CD4-positive, alpha-beta T cell treated with Interleukin-4 for 1 hour (primary cell): ENCODE results near the gene CASP9.

ENCODE experiments used
- DNase-seq, 2 donors: peaks; one replicate each; pipeline ENCODE4 v3.0.0-alpha.2; 2020 to 2022

CASP9 gene

GRCh38 chr1:15524021-15524282 is at the start of gene CASP9:
Gene CASP9, minus strand, starts transcription at chr1:15524215. Its CDS starts 15 bp downstream, at chr1:15524200.
- DNase-seq = no peak

DNA sequence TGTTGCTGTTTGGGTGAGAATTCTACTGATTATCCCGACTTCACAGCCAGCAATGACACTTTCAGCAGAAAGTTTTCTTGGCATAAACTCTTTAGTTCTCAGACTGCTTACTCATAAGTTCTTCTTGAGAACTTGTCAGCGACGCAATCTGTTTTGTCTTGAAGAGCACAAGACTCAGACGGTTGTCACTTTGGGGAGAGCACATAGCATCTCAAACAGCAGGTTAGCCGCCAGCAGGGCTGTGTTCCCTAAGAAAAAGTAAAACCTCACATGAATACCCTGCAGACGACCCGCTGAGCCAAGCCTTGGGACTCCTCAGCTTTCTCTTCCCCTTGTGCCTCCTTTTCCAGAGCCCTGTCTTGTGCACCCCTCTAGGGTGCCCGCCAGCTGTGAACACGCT is 49.5 kb upstream of the CASP9 start:
- no peak for DNase-seq

DNA sequence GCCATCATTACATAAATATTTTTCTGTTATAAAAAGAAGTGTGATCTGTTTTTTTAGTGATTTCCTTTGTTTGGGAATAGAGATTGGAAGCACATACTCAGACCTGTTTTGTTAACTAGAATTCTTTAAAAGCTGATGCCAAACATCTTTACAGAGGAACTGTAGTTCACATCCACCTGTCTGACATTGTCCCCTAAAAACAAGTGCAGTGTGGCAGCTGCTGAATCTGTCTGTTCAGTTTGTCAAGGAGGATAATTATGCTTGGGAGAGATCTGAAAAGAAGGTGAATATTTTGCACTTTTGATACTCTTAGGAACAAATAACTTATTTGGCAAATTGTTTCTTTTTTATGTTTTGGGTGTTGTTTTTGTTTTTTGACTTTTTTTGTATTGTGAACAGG is 47.3 kb upstream of the CASP9 start:
- DNase-seq = no peak

- DNase-seq = no peak
These were observed 46.8 kb upstream of the CASP9 start for GRCh38 chr1:15570861-15571260.

DNA sequence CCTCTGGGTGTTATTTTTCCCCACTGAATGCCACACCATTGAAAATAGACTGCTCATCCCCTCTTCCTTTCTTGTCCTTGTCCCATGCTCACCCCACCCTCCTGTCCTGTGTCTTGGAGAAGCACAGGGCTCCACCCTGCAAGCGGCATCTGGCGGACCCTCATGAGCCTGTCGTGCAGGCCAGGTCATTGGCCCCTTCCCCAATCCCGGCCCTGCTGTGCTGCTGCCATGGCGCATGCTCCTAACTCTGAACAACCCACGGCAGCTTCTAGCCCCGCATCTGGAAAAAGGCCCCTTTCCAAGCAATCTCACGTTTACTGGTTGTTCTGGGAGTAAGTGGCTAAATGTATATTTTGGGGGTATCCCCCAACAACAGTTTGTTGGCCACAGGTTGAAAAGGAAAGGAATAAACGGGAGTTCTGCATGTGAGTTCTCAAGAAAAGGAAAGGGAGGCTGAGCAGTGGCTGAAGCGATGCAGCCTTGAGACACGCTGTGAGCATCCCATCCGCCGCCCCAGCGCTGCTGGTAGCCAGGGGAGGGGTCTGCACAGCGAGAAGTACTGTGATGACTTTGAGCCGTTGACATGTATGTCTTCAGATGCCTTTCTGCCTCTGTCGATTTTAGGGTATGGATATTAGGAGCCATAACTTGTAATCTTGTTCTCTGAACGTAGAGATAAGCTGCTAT is 44.5 kb upstream of the CASP9 start:
- DNase-seq = no peak

- DNase-seq = no peak
These were observed 35.3 kb upstream of the CASP9 start for GRCh38 chr1:15559189-15559810.

DNA sequence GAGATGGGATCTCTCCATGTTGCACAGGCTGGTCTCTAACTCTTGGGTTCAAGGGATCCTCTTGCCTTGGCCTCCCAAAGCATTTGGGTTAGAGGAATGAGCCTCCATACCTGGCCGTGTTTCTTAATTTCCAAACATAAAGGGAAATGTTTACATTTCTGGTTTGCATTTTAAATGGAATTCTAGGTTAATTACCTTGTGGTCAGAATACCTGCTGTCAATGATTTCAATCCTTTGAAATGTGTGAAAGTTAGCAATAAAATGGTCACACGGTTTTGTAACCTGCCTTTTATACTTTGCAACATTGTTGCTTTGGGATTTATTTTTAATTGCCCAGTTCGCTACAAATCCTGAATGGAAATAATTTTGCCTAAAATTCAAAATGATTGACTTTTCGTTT is 34.5 kb upstream of the CASP9 start:
- no peak for DNase-seq

GRCh38 chr1:15557594-15557993 is 33.6 kb upstream of the CASP9 start:
- no peak for DNase-seq

- DNase-seq = no peak
These were observed 33.0 kb upstream of the CASP9 start for GRCh38 chr1:15557008-15557407.

DNA sequence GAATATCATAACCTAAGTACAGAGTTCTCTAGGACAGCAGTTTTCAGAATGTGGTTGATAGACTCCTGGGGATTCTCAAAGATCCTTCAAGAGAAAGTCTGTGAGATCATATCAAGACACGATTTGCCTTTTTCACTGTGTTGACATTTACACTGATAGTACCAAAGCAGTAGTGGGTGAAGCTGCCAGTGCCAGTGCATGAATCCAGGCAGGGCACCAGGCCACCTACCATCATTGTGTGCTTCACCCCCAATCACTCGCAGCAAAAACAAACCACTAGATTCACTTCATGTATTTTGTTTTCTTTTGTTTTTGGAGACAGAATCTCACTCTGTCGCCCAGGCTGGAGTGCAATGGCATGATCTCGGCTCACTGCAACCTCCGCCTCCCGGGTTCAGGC is 26.6 kb upstream of the CASP9 start:
- no peak for DNase-seq

GRCh38 chr1:15546641-15547040 is 22.6 kb upstream of the CASP9 start:
- DNase-seq = no peak

DNA sequence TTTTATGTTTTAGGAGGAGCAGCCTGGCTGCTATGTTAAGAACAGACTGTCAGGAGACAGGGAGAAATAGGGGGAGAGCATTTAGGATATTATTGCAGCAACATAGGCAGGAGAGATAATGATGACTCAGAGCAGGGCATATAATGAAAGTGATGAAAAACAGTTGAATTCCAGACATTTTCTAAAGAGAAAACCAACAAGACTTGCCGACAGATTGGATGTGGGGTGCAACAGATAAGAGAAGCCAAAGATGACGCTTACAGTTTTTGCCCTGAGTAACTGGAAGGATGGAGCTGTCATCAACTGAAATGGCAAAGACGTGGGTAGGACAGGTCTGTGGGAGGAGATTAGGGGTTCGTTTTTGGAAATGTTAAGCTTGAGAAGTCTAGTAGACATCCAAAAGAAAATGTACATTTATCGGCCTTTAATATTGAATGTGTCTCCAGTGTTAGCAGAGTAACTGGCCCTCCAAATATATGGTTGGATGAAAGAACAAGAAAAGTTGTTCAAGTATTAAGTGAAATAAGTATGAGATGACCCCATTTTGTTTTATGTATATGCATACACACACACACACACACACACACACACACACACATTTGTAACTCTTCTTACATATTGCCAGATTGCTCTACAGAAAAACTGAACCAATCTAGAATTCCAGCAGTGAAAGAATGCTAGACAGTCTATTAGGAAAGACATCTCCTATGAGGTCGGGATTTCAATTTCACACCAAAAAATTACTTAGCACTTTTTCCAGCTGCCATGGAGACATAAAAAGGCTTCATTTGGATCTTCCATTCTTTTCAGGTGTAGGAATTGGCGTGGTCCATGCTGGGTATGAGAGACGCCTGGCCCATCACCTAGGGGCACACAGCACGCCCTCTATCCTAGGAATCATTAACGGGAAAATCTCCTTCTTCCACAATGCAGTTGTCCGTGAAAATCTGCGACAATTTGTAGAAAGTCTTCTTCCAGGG is 19.9 kb upstream of the CASP9 start:
- no peak for DNase-seq

DNA sequence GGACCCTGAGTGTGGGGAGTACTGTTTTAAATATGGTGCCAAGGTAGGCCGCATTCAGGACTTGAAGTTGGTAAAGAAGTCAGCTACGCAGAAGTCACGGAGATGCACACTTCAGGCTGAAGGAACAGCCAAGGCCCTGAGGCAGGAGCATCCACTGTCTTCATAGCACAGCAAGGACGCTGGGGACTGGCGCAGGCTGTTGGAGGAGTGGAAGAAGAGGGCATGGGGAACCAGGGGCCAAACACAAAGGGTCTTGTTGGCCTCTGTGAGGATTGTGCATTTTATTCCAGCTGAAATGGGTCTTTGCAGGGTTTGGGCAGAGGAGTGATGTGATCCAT is 19.2 kb upstream of the CASP9 start:
- DNase-seq = no peak

GRCh38 chr1:15542388-15543250 is 18.6 kb upstream of the CASP9 start:
- DNase-seq = no peak

GRCh38 chr1:15541231-15541792 is 17.3 kb upstream of the CASP9 start:
- no peak for DNase-seq

GRCh38 chr1:15540186-15540585 is 16.2 kb upstream of the CASP9 start:
- DNase-seq = no peak

- DNase-seq = no peak
These were observed 14.8 kb upstream of the CASP9 start for GRCh38 chr1:15538771-15539170.

GRCh38 chr1:15531682-15532081 is 7.7 kb upstream of the CASP9 start:
- no peak for DNase-seq

- DNase-seq = no peak
These were observed 7.0 kb upstream of the CASP9 start for GRCh38 chr1:15531003-15531402.

- DNase-seq = peak; percentile 99 to 100
These were observed 2.7 kb upstream of the CASP9 start, which contains the start of gene DNAJC16 for GRCh38 chr1:15526490-15527339. Gene DNAJC16, plus strand, starts transcription at chr1:15526848. Its CDS starts 2,258 bp downstream, at chr1:15529106.

DNA sequence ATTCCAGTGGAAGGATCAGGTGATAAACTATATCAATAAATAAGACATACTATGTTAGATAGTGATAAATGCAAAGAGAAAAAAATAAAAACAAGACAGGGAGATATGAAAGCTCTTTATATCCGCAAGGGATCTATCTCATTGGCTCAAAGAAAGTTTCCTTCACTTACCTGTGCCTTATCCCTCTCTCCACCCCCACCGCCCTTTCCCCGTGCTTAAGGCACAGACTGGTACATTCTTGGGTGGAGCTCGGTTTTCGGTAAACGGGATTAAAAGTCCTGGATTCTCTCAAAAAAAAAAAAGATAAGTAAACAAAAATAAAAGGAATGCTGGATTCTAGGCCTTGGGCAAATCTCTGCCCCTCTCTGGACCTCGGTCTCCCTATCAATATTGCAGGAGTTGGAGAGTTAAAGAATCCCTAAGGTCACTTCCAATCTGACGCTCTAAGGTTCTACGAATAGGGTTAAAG is 2.0 kb upstream of the CASP9 start:
- no peak for DNase-seq
